Measurements from ENCODE around the gene CDH4. TPM values are rescaled to one million over a fixed set of nuclear protein-coding genes. Genes with fewer than 3 reads are reported as not detected.

The CDH4 gene
- total RNA-seq, 1 experiment from 2014 or later = 25.0 TPM

GRCh38 chr20:61535091-61535490 lies 283.0 kb downstream of the CDH4 start:
- peaks cover 16% of the 10 kb centered on the region for H3K36me3 Mint-ChIP-seq (ENCODE audit: insufficient read depth, unreplicated experiment)
- CTCF ChIA-PET = no interaction called here
- no peak overlapping the region for H3K27ac Mint-ChIP-seq (ENCODE audit: low read depth, unreplicated experiment)
- peaks cover 5% of the 10 kb centered on the region for H3K4me1 Mint-ChIP-seq (ENCODE audit: insufficient read depth, unreplicated experiment)
- intact Hi-C loops (cut with micrococcal nuclease) = no loop called here
- TF ChIP-seq, protein P1, sequence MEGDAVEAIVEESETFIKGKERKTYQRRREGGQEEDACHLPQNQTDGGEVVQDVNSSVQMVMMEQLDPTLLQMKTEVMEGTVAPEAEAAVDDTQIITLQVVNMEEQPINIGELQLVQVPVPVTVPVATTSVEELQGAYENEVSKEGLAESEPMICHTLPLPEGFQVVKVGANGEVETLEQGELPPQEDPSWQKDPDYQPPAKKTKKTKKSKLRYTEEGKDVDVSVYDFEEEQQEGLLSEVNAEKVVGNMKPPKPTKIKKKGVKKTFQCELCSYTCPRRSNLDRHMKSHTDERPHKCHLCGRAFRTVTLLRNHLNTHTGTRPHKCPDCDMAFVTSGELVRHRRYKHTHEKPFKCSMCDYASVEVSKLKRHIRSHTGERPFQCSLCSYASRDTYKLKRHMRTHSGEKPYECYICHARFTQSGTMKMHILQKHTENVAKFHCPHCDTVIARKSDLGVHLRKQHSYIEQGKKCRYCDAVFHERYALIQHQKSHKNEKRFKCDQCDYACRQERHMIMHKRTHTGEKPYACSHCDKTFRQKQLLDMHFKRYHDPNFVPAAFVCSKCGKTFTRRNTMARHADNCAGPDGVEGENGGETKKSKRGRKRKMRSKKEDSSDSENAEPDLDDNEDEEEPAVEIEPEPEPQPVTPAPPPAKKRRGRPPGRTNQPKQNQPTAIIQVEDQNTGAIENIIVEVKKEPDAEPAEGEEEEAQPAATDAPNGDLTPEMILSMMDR (IDR thresholded peaks at IDR 0.05; ENCODE audit: unreplicated experiment) = no peak
- BruUV-seq (replicated peaks) = no TSS peak
- no peaks in the 10 kb centered on the region for H3K9me3 Mint-ChIP-seq (ENCODE audit: unreplicated experiment)
- no peaks in the 10 kb centered on the region for H3K27me3 Mint-ChIP-seq (ENCODE audit: insufficient read depth, unreplicated experiment)
- no peak for DNase-seq (ENCODE audit: unreplicated experiment)
- POLR2A ChIA-PET = no interaction called here
- no peak overlapping the region for H3K4me3 Mint-ChIP-seq (ENCODE audit: unreplicated experiment)

GRCh38 chr20:61535536-61535935 lies 283.5 kb downstream of the CDH4 start:
- POLR2A ChIA-PET = interaction anchor here (0.6 kb wide), 1 partner anchor 78 kb away, joined by 3 read pairs; no protein-coding TSS in a partner anchor
- Mint-ChIP-seq H3K9me3 (ENCODE audit: unreplicated experiment) (no peaks in the 10 kb centered on the region), H3K4me3 (ENCODE audit: unreplicated experiment) (no peak overlapping the region), H3K27me3 (ENCODE audit: insufficient read depth, unreplicated experiment) (no peaks in the 10 kb centered on the region), H3K36me3 (ENCODE audit: insufficient read depth, unreplicated experiment) (peaks cover 16% of the 10 kb centered on the region), H3K4me1 (ENCODE audit: insufficient read depth, unreplicated experiment) (peaks cover 5% of the 10 kb centered on the region), H3K27ac (ENCODE audit: low read depth, unreplicated experiment) (no peak overlapping the region)
- intact Hi-C loops (cut with micrococcal nuclease) = no loop called here
- no peak for DNase-seq (ENCODE audit: unreplicated experiment)
- BruUV-seq (replicated peaks) = no TSS peak
- CTCF ChIA-PET = no interaction called here
- TF ChIP-seq, protein P1 (IDR thresholded peaks at IDR 0.05; ENCODE audit: unreplicated experiment) = no peak

- TF ChIP-seq, protein P1 (IDR thresholded peaks at IDR 0.05; ENCODE audit: unreplicated experiment) = no peak
- no peak for DNase-seq (ENCODE audit: unreplicated experiment)
- ChIA-PET POLR2A (interaction anchor here (0.6 kb wide), 1 partner anchor 77 kb away, joined by 3 read pairs; no protein-coding TSS in a partner anchor), CTCF (no interaction called here)
- Mint-ChIP-seq H3K27me3 (ENCODE audit: insufficient read depth, unreplicated experiment) (no peaks in the 10 kb centered on the region), H3K36me3 (ENCODE audit: insufficient read depth, unreplicated experiment) (peaks cover 14% of the 10 kb centered on the region), H3K27ac (ENCODE audit: low read depth, unreplicated experiment) (no peak overlapping the region), H3K4me3 (ENCODE audit: unreplicated experiment) (no peak overlapping the region), H3K9me3 (ENCODE audit: unreplicated experiment) (no peaks in the 10 kb centered on the region), H3K4me1 (ENCODE audit: insufficient read depth, unreplicated experiment) (peaks cover 5% of the 10 kb centered on the region)
- intact Hi-C loops (cut with micrococcal nuclease) = no loop called here
- no TSS peak for BruUV-seq (replicated peaks)
Measured at GRCh38 chr20:61535956-61536355, 283.9 kb downstream of the CDH4 start.

GRCh38 chr20:61536671-61537070 lies 284.6 kb downstream of the CDH4 start:
- Mint-ChIP-seq H3K9me3 (ENCODE audit: unreplicated experiment) (no peaks in the 10 kb centered on the region), H3K4me1 (ENCODE audit: insufficient read depth, unreplicated experiment) (peaks cover 2% of the 10 kb centered on the region), H3K36me3 (ENCODE audit: insufficient read depth, unreplicated experiment) (peaks cover 8% of the 10 kb centered on the region), H3K27ac (ENCODE audit: low read depth, unreplicated experiment) (no peak overlapping the region), H3K4me3 (ENCODE audit: unreplicated experiment) (no peak overlapping the region), H3K27me3 (ENCODE audit: insufficient read depth, unreplicated experiment) (no peaks in the 10 kb centered on the region)
- CTCF ChIA-PET = interaction anchor here (0.6 kb wide), 1 partner anchor 352 kb away, joined by 3 read pairs; no protein-coding TSS in a partner anchor
- TF ChIP-seq, protein P1 (IDR thresholded peaks at IDR 0.05; ENCODE audit: unreplicated experiment) = no peak
- no TSS peak for BruUV-seq (replicated peaks)
- no peak for DNase-seq (ENCODE audit: unreplicated experiment)
- intact Hi-C loops (cut with micrococcal nuclease) = no loop called here
- POLR2A ChIA-PET = no interaction called here

All from MCF 10A (cell line).